NCI-H1048 (cell line): Measurements from ENCODE around the gene KCNC2.

Experiments
- DNase-seq: peaks from one replicate; lab custom pipeline; 2025; lab: John Stamatoyannopoulos, UW

The KCNC2 gene

GRCh38 chr12:75161488-75161887, 48.2 kb downstream of the KCNC2 start:
- DNase-seq, result no peak

GRCh38 chr12:75157385-75157784, 52.3 kb downstream of the KCNC2 start:
- no peak for DNase-seq

DNA sequence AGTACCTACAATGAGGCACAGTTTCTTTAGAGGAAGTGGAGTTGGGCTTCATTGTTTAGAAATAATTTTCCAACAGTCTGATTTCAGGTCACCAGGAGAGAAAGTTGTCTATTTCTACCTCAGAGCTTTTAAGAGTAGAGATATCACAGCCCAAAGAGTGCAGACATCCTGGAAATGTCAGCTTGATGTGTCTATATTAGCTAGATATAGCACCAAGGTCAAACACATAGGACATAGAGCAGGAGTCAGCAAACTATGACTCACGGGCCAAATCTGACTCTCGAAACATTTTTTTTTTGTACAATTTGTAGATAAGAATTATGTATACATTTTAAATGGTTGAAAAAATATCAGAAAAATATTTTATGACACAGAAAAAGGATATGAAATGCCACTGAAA, 53.7 kb downstream of the KCNC2 start:
- DNase-seq, result no peak

- no peak for DNase-seq
Measured at GRCh38 chr12:75154388-75154787, 55.3 kb downstream of the KCNC2 start.

DNA sequence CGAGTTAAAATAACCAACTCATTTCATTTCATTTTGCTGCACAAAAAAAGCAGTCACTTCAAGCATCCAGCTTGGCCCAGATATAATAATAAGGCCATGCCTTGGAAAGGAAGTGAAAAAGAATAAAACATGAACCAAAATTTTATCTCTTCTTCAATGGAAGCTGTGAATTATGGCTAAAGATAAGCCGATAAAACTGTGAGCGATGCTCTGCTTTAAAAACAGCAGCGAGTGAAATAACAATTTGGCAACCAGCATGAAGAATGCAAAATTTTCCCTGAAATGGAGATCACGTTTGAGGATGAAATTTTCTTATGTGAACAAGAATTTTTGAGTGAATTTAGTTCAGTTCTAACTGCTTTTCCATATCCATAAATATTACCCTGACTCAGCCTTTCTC, 70.4 kb downstream of the KCNC2 start:
- DNase-seq, result no peak

GRCh38 chr12:75137896-75138295, 71.7 kb downstream of the KCNC2 start:
- no peak for DNase-seq

DNA sequence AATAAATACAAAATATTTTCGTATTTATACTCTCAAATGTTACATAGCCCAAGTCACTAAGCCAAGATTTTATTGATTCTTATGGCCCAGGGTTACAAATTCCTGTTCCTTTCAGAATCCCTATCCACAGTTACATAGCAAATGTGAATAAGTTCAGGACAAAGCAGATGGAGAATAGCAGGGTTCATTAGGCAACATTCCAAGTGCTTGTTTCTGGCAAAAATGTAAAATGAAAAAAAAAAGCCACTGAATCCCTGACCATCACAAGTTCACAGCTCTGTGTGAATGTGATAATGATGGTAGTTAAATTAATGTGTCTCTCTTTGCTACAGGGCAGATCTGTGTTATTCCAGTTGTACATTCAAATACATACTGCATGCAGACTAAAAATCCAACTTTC, 74.6 kb downstream of the KCNC2 start:
- DNase-seq, result no peak

GRCh38 chr12:75130811-75131210, 78.8 kb downstream of the KCNC2 start:
- DNase-seq, result peak; percentile 35

DNA sequence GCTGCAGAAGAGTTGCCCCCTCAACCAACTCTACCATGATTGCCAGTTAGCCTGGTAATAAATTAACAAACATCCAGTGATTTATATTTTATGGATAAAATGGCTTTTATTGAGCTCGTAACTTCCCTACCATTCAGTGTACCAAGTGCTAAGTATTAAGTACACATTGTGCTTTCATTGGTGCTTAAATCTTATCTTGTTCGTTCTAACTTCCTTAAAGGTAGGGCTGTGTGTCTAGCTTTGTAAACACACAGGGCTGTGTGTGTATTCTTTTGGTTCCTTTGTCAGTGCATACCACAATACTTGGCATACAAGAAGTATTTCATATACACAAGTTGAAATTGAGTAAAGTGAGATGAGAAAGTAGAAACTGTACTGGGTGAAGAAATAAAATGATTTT, 80.4 kb downstream of the KCNC2 start:
- DNase-seq, result no peak

- DNase-seq, result no peak
Measured at GRCh38 chr12:75121036-75121705, 88.5 kb downstream of the KCNC2 start.

DNA sequence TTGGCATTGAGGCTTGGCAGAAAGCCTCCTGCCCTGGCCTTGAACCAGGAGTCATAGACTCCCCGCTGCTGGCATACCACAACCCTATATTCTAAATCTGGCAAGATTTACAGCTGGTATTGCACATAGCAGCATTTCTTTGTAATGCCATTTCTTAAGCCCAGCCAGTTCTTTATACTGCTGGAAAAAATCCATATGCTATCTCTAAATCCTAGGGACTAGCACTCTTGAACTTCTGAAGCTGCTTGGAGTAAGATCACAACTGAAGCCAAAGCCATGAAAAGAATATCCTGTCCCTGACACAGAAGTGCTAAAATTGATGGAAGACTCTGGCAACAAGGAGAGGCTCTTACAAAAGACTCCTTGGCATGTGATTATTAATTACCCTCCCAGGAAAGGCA, 89.3 kb downstream of the KCNC2 start:
- no peak for DNase-seq

DNA sequence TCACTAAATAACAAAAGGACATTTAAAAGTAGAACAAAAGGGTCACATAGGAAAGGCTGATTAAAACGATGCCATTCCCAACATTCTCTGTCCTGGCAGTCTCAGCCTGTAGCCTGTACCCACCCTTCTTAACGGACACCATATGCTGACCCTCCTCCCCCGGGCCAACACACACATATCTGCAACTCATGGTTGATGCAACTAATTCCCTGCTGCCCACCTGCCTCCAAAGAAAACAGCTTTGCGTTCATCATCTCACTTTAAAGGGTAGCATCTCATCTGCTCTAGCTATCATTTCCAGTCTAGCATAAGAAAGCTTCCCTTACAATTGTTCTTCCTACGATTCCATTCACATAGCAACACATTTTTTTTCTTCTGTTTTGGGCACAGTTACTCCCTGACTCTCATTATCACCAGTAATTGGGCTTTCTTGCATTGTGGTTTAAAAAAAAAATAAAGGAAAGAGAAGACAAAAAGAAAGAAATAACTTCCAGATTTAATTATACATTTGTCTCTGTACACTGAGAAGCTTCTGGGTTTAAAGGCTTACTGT, 92.9 kb downstream of the KCNC2 start:
- DNase-seq, result no peak

- no peak for DNase-seq
Measured at GRCh38 chr12:75115748-75116147, 93.9 kb downstream of the KCNC2 start.

DNA sequence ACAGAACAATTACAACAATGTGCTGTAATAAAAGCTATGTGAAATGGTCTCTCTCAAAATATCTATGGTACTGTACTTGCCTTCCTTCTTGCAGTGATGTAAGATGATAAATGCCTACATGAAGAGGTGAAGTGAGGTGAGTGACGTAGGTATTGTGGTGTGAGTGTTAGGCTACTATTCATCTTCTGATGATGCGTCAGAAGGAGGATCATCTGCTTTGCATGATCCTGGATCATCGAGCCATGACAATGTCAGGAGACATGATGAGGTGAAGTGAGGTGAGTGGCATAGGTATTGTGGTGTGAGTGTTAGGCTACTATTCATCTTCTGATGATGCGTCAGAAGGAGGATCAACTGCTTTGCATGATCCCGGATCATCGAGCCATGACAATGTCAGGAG, 105.8 kb downstream of the KCNC2 start:
- no peak for DNase-seq

DNA sequence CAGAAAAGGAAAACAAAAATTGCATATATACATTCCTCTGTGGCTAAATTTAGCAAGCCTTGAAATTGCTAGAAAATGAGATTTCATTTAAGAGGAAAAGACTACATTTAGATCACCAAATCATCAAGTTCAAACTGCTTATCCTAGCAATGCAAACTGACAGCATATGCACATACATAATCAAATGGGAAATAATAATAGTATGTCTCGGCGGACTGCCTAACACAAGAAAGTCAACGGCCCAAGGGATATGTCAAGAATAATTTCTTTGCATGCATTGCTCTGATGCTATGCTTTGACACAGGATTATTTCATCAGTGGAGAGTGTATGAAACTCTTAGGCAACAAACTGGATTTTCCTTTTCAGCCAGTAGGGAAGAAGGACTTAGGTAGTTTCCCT, 107.9 kb downstream of the KCNC2 start:
- no peak for DNase-seq

DNA sequence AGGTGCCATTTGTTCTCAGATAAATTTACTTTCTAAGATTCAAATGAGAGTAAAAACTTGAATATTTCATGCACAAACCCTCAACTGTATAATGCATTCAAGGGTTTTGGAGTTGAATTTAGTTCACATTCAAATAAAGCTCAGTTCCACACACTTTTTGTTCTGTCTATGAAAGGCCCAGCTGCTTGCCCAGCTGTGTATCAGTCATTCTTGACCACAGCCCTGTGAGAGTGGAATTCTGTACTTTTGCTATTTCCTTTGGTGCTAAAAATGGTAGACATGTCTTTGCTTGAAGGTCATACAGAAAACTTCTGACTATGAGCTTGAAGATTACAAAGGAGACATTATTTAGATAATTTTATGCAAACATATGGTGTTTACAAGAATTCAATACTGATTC, 110.4 kb downstream of the KCNC2 start:
- no peak for DNase-seq

- no peak for DNase-seq
Measured at GRCh38 chr12:75097003-75097402, 112.6 kb downstream of the KCNC2 start.

GRCh38 chr12:75087654-75088053, 122.0 kb downstream of the KCNC2 start:
- no peak for DNase-seq

- DNase-seq, result no peak
Measured at GRCh38 chr12:75086091-75087038, 123.3 kb downstream of the KCNC2 start.

DNA sequence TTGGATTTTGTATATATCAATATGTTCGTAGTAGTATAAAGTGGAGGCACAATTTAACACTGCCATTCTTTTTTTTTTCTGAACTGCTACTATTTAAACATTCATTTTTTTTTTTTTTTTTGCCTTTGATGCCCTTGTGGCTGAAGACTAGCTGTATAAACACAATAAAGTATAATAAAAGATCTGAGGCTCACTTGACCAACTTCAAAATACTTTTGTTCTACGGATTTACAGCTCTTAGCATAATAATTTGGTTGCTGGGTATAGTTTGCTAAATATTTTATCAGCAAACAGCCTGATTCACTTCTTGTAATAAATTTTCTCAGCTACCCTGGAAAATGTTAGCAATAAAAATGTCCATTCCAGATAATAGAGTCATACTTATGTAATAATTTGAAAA, 128.3 kb downstream of the KCNC2 start:
- DNase-seq, result no peak

- DNase-seq, result no peak
Measured at GRCh38 chr12:75080582-75080981, 129.1 kb downstream of the KCNC2 start.

DNA sequence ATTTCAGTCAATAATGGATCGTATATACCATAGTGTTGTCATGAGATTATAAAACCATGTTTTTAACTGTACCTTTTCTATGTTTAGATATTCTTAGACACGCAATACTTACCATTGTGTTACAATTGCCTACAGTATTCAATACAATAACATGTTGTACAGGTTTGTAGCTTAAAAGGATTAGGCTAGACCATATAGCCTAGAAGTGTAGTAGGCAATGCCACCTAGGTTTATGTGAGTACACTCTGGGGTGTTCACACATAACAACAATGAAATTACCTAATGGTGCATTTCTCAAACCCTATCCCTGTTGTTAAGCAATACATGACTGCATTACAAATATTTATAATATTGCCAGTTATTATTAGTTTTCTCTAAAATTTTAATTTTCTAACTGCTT, 144.2 kb downstream of the KCNC2 start:
- DNase-seq, result no peak

- DNase-seq, result no peak
Measured at GRCh38 chr12:75062691-75063090, 146.9 kb downstream of the KCNC2 start.
